GOT3 (cell line): ENCODE measurements around the gene AP5B1.
"Not testable (repeated sequence)": the region's sequence is repeated elsewhere in the genome, so short reads cannot be mapped to it uniquely, and the experiment has no call there.

Experiments
- DNase-seq: peaks from one replicate; lab custom pipeline; 2025; ENCODE audit warnings: mixed read lengths; lab: John Stamatoyannopoulos, UW

Gene AP5B1

GRCh38 chr11:65767406-65767805, 13.4 kb downstream of the AP5B1 start:
- DNase-seq: no peak

GRCh38 chr11:65766535-65766934, 14.2 kb downstream of the AP5B1 start:
- no peak for DNase-seq

GRCh38 chr11:65764434-65764833, 16.3 kb downstream of the AP5B1 start:
- DNase-seq: no peak

GRCh38 chr11:65762816-65763215, 18.0 kb downstream of the AP5B1 start:
- not testable (repeated sequence) for DNase-seq

GRCh38 chr11:65762169-65762568, 18.6 kb downstream of the AP5B1 start:
- not testable (repeated sequence) for DNase-seq

GRCh38 chr11:65745049-65745448, 35.7 kb downstream of the AP5B1 start:
- DNase-seq: no peak

- DNase-seq: no peak
Observed at GRCh38 chr11:65744699-65745042, 36.1 kb downstream of the AP5B1 start.

GRCh38 chr11:65744026-65744698, 36.6 kb downstream of the AP5B1 start:
- no peak for DNase-seq

GRCh38 chr11:65743681-65744025, 37.1 kb downstream of the AP5B1 start:
- no peak for DNase-seq

- no peak for DNase-seq
Observed at GRCh38 chr11:65742353-65742752, 38.4 kb downstream of the AP5B1 start.

- no peak for DNase-seq
Observed at GRCh38 chr11:65741185-65741584, 39.6 kb downstream of the AP5B1 start.

- no peak for DNase-seq
Observed at GRCh38 chr11:65739022-65739421, 41.8 kb downstream of the AP5B1 start.

- no peak for DNase-seq
Observed at GRCh38 chr11:65736810-65737209, 44.0 kb downstream of the AP5B1 start.

- DNase-seq: not testable (repeated sequence)
Observed at GRCh38 chr11:65735111-65735510, 45.7 kb downstream of the AP5B1 start.

- no peak for DNase-seq
Observed at GRCh38 chr11:65730461-65730860, 50.3 kb downstream of the AP5B1 start.

- DNase-seq: no peak
Observed at GRCh38 chr11:65727865-65728264, 52.9 kb downstream of the AP5B1 start.

GRCh38 chr11:65726660-65727059, 54.1 kb downstream of the AP5B1 start:
- DNase-seq: no peak
